GM10266 (cell line): ENCODE measurements around the gene VANGL1.

ENCODE experiments used
- DNase-seq: peaks from one replicate; pipeline ENCODE4 v3.0.0; 2012; ENCODE audit errors: extremely low spot score
- CTCF ChIP-seq: IDR thresholded peaks from 2 replicates; pipeline ENCODE4 v1.5.1; 2012; ENCODE audit warnings: mild to moderate bottlenecking, low read depth; ENCODE audit not compliant: control insufficient read depth, insufficient read depth; ENCODE audit errors: missing control alignments

The VANGL1 gene

GRCh38 chr1:115676498-115677181 is 34.9 kb downstream of the VANGL1 start:
- DNase-seq, result no peak
- no peak for TF ChIP-seq CTCF

GRCh38 chr1:115677182-115677555 is 35.4 kb downstream of the VANGL1 start:
- DNase-seq, result peak; percentile 32
- TF ChIP-seq CTCF, result no peak

DNA sequence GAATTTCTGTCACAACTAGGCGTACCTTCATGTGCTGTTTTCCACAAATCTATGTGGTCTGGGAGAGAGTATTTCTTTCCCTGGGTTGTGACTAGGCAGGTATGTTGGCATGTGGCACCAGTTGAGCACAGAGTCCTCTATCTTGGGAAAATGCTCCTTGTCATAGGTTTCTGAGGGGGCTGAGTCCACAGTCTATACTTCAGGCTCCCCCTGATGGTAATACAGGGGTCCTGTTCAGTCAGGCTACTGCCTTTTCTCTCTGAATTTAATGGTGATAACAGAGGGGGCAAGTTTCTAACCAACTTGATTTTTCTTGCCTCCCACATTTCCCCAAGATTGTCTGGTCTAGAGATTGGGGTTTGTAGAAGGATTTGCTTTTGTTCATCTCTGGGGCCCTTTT is 35.8 kb downstream of the VANGL1 start:
- no peak for TF ChIP-seq CTCF
- DNase-seq, result peak; percentile 21

GRCh38 chr1:115678141-115678540 is 36.4 kb downstream of the VANGL1 start:
- DNase-seq, result no peak
- no peak for TF ChIP-seq CTCF

DNA sequence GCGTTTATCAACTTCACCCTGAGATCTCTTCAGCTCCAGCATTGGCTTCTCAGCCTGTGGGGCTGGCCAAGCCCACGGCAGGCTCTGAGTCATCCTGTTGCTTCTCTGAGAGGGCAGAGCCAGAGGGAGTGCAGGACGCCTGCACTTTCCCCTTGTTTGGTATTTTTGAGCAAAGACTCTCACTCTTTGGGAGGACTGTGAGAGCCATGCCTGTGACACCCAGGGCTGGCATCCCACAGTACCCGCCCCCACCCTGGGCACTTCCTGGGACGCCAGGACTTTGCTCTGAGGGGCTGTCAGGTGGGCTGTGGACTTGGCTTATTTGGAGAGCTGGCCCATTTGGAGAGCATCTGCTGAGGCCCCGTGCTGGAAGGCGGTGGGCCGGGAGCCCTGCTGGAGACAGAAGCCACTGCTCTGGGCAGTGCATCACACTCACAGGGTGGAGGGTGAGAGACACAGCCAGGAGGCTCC is 37.4 kb downstream of the VANGL1 start:
- no peak for TF ChIP-seq CTCF
- DNase-seq, result no peak

DNA sequence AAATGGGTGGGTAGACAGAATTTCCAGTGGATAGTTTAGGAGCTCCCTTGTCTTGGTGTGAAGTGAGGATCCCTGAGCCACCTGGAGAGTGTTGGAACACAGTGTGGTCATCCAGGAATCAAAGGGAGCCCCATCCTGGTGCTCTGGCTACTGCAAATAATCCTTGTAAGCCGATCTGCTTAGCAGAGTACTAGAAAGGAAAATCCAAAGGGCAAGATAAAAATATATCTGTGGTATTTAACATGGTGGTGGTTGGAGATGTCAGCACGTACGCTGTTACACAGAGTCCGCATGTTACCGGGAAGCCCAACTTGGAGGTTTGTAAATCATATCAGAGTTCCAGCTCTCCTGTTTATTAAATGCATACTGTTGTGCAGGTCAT is 39.0 kb downstream of the VANGL1 start:
- TF ChIP-seq CTCF, result no peak
- DNase-seq, result no peak

GRCh38 chr1:115682792-115683191 is 41.0 kb downstream of the VANGL1 start:
- DNase-seq, result no peak
- TF ChIP-seq CTCF, result no peak
